Hematopoietic multipotent progenitor cell treated with erythropoietin and hydrocortisone succinate and interleukin-3 and kit ligand, for 6 days (in vitro differentiated cells): ENCODE measurements around the gene BCAS4.

Source experiments
- DNase-seq: peaks from one replicate; pipeline ENCODE4 v3.0.0-alpha.2; 2015

The BCAS4 gene

DNA sequence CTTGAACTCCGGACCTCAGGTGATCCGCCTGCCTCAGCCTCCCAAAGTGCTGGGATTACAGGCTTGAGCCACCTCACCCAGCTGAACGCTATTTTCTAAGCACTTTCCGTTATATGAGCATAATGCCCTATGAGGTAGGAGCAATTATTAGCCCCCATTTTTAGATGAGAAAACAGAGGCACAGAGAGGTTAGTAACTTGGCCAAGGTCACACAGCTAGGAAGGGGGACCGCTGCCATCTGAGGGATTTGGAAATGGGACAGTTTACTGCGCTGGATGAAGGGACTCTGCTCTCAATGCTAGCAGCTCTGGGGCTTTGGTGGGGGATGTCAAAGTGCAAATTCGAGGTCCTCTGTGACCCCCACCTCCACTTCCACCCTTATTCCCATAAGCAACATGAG is 62.5 kb downstream of the BCAS4 start:
- DNase-seq, result no peak

DNA sequence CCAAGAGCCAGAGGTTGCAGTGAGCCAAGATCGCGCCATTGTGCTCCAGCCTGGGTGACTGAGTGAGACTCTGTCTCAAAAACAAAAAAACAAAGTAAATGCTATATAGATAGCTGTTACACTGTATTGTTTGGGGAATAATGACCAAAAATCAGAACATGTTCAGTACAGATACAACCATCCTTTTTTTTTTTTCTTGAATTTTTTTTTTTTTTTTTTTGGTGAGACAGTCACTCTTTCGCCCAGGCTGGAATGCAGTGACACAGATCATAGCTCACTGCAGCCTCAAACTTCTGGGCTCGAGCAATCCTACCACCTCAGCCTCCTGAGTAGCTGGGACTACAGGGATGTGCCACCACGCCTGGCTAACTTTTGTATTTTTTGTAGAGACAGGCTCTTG is 63.7 kb downstream of the BCAS4 start:
- no peak for DNase-seq

- no peak for DNase-seq
These were observed 64.3 kb downstream of the BCAS4 start for GRCh38 chr20:50859161-50859560.

- no peak for DNase-seq
These were observed 66.2 kb downstream of the BCAS4 start for GRCh38 chr20:50861012-50861411.

- DNase-seq, result no peak
These were observed 67.7 kb downstream of the BCAS4 start for GRCh38 chr20:50862546-50862945.

- DNase-seq, result no peak
These were observed 70.3 kb downstream of the BCAS4 start for GRCh38 chr20:50865114-50865513.

DNA sequence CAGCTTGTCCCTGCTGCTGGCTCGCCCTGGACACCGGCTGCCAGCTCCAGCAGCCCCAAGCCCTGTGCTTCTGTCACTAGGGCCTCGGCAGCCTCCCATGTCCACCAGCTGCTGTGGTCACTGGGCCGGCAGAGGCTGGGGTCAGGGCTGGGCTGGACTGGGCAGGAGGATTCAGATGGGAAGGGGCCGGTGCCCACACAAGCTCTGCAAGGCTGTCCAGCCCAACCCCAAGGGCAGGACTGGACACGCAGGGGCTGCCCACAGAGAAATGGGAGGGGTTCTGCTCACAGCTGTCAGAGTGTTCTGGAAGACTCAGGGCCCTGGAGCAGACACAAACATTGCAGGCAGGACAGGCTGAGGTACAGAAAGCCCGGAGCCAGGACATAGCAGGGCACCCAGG is 70.7 kb downstream of the BCAS4 start:
- DNase-seq, result no peak

- DNase-seq, result no peak
These were observed 71.3 kb downstream of the BCAS4 start for GRCh38 chr20:50866036-50866685.

GRCh38 chr20:50866831-50867230 is 72.0 kb downstream of the BCAS4 start:
- DNase-seq, result no peak

DNA sequence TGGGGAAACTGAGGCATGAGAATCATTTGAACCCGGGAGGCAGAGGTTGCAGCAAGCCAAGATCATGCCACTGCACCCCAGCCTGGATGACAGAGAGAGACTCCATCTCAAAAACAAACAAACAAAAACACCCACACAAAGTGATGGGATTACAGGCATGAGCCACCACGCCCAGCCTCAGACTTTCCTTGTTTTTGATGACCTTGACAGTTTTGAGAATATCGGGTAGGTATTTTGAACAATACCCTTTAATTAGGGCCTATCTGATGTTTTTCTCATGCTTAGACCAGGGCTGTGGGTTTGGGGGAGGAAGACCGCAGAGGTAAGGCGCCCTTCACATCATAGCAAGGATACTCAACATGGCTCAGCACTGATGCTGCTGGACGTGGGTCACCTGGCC is 72.9 kb downstream of the BCAS4 start:
- no peak for DNase-seq

DNA sequence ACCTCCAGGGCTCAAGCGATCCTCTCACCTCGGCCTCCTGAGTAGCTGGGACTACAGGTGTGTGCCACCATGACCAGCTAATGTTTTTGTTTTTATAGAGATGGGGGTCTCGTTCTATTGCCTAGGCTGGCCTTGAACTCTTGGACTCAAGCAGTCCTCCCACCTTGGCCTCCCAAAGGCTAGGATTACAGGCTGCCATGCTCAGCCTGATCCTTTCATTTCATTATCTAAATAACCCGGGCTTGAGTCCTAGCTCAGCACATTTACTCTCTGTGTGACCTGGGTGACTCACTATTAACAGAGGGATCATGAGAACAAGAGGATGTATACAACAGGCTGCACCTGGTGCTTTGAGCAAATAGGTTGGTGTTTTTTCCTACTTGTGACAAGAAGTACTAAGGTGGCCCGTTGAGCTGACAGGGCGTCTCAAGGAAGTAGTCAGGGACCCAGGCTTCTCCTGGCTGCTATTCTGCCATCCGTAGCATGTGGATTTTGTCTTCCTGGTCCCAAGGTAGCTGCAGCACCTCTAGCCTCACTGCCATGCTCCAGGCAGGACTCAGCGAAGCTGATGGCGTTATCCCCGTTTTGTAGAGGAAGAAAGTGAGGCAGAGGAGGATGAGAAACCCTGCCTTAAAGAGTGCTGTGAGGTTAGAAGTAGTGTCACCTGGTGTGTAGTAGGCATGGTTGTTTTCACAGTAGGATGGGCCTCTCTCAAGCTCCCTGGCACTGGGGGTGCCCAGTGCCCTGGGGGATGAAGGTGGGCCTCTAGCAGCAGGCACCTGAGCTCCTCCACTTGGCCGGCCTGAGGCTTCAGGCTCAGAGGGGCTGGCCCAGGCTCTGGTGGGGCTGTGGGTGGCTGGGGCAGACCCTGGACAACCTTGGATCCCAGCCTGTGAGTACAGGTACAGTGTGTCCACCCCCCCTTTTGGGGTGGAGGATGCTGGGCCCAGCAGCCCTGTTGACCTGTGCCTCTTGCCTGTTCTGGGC is 73.9 kb downstream of the BCAS4 start:
- DNase-seq, result no peak

GRCh38 chr20:50870561-50871161 is 75.8 kb downstream of the BCAS4 start:
- DNase-seq, result no peak

DNA sequence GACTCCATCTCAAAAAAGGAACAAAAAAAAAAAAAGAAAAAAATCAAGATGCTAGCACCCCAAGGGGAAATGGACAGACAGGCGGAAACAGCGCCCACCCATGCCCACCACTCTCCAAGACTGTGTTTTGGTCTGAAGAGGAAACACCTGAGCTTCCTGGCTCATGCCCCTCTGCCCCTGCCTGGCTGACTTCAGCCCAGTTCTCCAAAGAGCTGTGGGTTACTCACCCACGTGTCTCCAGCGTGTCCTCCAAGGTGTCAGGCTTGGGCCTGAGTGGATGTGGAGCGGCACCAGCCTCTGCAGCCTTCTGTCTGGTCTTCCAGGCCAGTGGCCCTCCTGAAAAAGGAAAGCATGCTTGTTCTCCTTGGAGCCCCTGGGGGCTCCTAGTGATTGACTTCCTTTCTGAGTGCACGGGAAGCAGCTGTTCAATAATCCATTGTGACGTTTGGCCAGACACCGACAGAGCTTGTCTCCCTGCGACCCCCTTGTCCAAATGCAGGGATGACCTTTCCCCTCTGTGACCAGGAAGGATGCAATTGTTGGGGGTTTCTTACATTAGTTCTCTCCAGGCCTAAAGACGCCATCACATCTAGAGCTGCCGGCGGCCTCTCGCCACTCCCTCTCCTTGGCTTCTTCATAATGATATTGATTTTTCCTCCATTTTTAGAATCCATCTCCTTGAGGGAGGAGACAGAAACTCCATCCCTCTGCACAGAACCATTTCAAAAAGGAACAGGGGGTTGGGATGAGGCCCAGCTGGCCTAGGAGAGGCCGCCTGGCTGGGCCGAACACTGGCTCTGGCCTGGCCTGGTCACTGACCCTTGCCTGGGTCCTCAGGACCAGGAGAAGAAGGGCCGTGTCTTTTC is 77.9 kb downstream of the BCAS4 start:
- DNase-seq, result no peak

DNA sequence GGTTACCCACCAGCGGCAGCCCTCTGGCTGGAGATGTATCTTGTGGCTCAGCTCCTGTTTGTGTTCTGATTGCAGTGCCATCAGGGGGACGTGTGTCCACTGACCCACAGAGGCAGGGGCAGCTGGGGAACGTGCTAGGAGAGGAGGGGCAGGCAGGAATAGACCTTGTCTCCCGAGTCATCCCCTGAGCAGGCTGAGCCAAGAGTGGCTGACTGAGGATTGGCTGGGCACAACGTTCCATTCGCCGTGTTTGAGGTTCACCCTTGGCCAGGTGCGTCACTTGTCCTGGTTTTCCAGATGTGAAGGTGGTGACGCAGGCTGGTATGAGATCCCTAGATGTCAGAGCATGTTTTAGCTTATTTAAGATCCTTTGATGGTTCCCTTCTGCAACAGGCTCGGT is 78.7 kb downstream of the BCAS4 start:
- no peak for DNase-seq

DNA sequence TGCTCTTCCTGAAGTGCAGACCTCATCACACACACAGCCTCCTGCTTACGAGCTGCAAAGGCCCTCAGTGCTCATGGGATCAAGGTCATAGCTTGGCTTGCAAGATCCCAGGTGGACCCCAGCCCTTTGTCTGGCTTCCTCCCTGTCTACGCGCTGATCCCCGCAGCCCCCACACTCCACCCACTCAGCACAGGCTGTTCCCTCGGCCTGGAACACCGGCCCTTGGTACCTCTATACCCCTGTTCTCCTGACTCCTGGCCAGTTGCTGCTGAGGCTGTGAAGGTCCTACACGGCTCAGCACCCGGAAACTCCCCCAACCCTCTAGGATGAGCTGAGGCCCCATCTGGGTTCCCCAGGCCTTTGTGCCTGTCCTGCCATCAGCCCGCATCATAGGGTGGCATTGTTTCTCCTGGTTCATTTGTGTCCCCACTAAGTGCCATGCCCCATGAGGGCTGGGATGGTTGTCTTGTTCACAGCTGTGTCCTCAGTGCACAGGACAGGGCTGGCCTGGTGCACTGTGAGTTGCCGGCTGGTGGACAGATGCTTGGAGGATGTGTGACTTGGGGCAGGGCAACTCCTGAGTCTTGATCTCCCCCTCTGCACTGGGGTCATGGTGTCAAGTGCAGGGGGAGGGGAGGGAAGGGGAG is 79.4 kb downstream of the BCAS4 start:
- no peak for DNase-seq

DNA sequence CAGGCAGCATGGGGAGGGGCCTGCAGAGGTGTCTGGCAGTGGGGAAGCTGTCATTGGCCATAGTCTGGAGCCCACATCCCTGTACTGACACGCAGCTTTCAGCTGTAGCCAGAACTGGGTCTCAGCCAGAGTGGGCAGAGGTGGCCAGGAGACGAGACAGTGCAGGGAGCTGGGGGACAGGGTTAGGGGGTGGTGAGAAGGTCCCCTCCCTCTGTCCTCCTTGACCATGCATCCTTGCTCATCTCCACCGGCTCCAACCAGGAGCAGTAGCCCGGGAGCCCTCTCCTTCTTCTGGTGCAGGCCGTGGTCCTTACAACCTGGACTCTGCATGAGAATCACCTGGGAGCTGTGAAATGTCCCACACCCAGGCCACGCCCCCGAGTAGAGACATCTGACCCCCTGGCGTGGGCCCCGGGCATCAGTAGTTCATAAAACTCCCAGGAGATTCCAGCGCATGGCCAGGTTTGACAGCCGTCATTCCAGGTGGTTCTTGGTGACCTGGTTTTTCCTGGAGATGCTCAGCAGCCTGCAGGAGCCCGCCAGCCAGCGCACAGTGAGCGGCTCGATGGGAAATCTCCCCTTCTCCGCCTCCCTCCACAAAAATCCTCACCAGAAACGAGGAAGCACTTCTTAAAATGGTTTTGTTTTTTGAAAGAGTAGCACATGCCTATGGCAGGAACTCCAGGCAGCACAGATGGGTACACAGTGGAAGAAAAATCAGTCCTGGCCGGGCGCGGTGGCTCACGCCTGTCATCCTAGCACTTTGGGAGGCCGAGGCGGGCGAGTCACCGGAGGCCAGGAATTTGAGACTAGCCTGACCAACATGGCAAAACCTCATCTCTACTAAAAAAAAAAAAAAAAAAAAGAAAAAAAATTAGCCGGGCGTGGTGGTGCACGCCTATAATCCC is 80.2 kb downstream of the BCAS4 start:
- DNase-seq, result no peak

DNA sequence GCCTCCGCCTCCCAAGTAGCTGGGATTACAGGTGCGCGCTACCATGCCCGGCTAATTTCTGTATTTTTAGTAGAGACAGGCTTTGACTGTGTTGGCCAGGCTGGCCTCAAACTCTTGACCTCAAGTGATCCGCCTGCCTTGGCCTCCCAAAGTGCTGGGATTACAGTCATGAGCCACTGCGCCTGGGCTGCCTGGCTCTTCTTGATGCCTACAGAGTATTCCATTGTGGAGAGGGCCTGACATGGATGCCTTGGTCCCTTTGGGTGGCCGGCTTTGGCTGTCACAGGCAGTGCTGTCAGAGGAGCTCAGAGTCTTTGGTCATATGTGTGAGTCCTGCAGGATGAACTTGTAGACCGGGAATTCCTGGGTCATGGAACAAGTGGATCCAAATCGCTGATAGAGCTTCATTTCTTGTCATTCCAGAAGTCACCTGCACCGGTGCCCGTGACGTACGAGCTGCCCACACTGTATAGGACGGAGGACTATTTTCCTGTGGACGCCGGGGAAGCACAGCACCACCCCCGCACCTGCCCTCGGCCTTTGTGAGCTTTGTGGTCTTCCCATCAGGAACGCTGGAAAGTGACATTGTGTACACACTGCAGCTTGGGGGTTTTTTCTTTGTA is 81.3 kb downstream of the BCAS4 start:
- DNase-seq, result no peak

GRCh38 chr20:50876816-50877215 is 82.0 kb downstream of the BCAS4 start:
- no peak for DNase-seq

DNA sequence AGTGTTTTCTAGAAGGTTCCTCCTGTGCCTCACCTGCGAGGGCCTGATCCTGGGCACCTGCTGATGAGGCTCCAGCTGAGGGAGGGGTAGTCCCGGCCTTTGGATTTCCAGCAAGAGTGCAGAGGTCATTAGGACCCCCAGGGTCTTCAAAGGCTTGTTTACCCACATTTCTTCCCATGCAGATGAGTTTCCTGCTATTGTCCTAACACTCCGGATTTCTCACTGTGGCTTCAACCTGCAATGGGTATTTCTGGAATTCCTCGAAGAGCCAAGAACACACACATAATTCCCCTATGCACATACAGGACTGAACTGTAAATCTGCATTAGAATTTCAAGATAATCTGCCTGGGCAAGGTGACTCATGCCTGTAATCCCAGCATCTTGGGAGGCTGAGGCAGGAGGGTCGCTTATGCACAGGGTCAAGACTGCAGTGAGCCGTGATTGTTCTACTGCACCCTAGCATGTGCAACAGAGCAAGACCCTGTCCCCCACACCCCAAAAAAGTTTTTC is 82.4 kb downstream of the BCAS4 start:
- no peak for DNase-seq
